Adrenal gland (tissue), 5 donors: Measurements from ENCODE around the gene PGA4.
"Not testable (repeated sequence)": the region's sequence is repeated elsewhere in the genome, so short reads cannot be mapped to it uniquely, and the experiment has no call there.

Experiments used
- POLR2A ChIP-seq, 2 donors: fragments of 450-650 bp; IDR thresholded peaks; one replicate each; pipeline ENCODE4 v1.6.1; 2017; ENCODE audit warnings: antibody characterized with exemption in 2 of 2, mild to moderate bottlenecking in 2 of 2, moderate library complexity in 1 of 2
- TF ChIP-seq, protein P1 (sequence below), 6 experiments: fragments of 450-650 bp in 4 of 6; fragments of 200-600 bp in 2 of 6; sonication (generic) in 1 of 6; IDR thresholded peaks; 1 replicate in 5 of 6; 2 replicates in 1 of 6; pipeline versions ENCODE4 v1.5.1 to v1.8.0; 2016 to 2021; ENCODE audit warnings: antibody characterized with exemption in 6 of 6, mild to moderate bottlenecking in 2 of 6, moderate library complexity in 1 of 6
- donor health status: DM: no; HTN: no; CAD: no.

DNA sequence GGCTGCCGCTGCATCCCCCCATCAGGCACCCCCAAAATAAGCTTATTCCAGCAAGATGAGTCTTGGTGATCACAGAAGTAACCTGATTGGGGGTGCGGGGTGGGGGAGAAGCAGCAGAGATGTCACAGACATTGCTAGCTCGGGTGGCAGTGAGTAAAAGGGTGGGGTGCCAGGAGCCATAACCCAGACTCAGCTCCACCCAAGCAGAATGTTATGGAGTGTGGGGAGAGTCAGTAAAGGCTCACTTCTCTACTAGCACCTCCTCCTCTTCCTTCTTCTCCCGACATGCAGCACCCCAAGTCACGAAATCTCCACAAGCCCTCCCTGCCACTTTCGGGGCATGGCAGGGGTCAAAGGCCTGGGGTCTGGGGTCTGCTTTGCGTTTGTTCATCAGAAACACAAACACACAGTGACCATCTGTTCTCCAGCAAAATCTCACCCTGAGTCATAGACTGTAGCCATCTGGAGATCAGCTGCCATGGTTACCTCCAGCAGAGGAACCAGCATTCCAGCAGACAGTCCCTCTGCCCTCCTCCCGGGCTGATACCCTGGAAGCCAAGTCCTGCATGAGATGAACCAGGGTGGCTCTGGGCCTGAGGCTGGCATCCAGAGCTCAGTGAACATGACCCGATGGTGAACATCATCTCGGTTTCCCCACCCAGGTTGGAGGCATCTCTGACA, 23.3 kb downstream of the PGA4 start:
- TF ChIP-seq, protein P1, sequence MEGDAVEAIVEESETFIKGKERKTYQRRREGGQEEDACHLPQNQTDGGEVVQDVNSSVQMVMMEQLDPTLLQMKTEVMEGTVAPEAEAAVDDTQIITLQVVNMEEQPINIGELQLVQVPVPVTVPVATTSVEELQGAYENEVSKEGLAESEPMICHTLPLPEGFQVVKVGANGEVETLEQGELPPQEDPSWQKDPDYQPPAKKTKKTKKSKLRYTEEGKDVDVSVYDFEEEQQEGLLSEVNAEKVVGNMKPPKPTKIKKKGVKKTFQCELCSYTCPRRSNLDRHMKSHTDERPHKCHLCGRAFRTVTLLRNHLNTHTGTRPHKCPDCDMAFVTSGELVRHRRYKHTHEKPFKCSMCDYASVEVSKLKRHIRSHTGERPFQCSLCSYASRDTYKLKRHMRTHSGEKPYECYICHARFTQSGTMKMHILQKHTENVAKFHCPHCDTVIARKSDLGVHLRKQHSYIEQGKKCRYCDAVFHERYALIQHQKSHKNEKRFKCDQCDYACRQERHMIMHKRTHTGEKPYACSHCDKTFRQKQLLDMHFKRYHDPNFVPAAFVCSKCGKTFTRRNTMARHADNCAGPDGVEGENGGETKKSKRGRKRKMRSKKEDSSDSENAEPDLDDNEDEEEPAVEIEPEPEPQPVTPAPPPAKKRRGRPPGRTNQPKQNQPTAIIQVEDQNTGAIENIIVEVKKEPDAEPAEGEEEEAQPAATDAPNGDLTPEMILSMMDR (IDR thresholded peaks at IDR 0.05): not testable (repeated sequence)
- TF ChIP-seq POLR2A (IDR thresholded peaks at IDR 0.05): not testable (repeated sequence)
